ENCODE measurements around the gene FBN3.

DNA sequence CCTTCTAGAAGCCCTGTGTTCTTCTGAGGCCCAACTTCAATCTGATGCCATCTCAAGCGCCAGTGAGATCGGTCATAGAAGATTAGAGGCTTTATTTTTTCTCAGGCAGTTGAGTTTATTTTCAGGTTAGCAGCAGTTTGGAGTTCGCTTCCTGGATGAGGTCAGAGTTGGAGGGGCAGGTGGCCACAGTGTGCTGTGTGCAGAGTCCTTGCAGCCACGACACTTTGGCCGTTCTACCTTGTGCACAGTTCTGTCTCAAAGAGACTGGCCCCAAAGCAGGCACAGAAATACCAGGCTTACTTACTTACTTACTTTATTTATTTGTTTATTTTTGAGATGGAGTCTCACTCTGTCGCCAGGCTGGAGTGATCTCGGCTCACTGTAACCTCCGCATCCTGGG, 128.0 kb downstream of the FBN3 start:
- TF ChIP-seq, protein P1, sequence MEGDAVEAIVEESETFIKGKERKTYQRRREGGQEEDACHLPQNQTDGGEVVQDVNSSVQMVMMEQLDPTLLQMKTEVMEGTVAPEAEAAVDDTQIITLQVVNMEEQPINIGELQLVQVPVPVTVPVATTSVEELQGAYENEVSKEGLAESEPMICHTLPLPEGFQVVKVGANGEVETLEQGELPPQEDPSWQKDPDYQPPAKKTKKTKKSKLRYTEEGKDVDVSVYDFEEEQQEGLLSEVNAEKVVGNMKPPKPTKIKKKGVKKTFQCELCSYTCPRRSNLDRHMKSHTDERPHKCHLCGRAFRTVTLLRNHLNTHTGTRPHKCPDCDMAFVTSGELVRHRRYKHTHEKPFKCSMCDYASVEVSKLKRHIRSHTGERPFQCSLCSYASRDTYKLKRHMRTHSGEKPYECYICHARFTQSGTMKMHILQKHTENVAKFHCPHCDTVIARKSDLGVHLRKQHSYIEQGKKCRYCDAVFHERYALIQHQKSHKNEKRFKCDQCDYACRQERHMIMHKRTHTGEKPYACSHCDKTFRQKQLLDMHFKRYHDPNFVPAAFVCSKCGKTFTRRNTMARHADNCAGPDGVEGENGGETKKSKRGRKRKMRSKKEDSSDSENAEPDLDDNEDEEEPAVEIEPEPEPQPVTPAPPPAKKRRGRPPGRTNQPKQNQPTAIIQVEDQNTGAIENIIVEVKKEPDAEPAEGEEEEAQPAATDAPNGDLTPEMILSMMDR (IDR thresholded peaks at IDR 0.05), result no peak
- TF ChIP-seq POLR2A (IDR thresholded peaks at IDR 0.05), result no peak
